ENCODE measurements around the gene MRTFA. TPM values are rescaled to one million over a fixed set of nuclear protein-coding genes. Genes with fewer than 3 reads are reported as not detected.
"Not testable (repeated sequence)": the region's sequence is repeated elsewhere in the genome, so short reads cannot be mapped to it uniquely, and the experiment has no call there.

The MRTFA gene
- 12.8 TPM for total RNA-seq

DNA sequence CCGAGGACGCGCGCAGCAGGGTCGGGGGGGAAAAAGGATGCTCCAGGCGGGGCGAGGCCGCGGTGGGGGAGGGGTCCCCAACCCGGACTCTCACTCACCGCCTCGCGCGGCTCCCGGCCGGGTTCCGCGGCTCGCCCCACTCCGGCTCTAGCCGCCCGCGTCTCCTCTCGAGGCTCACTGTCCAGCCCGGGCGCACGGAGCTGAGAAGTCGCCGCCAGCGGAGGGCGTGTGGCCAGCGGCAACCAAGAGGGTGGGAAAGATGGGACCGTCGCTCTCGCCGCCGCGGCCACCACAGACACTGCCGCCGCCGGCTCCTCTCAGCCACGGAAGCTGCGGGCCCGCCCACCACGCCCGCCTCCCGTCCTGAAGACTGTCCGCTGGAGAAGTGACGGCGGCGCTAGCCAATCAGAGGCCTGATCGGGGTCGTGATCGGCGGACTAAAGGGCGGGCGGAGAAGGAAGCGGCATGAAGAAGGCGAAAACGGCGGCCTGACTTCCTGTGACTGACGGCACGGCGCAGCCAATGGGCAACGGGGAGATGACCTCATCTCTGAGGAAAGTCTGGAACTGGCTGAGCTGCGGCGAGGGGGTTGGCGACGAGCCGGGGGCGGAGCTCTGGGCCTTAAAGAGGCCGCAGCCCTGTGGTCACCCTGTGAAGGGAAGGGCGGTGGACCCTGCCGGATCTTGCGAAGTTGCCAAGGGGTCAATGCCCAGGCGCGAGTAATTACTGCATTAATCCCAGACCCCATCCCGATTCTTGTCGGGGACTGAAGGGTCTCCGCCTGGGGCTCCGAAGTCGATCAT is at the start of gene MRTFA:
TSS of gene MRTFA (minus strand) at position 340 of the 803 bp plus-strand sequence.
- DNase-seq (ENCODE audit: low spot score), result peak; percentile 100
- ATAC-seq, result peak; percentile 95

DNA sequence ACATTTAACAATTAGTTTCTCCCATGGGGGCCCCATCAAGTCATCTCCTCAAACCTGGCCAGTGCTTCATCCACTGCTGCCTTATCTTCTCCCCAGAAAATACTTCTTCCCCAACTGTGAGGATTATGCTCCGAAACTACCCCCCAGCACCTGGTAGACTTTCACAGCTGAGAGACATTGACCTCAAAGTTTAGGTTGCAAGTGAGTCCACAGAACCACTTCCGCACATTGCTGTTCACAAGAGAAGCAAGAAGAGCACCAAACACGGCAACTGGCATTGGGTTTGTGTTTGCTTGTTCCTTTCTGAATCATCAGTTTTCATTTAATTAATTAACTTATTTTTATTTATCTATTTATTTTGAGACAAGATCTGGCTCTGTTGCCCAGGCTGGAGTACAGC is 48.9 kb upstream of the MRTFA start:
- no peak for DNase-seq (ENCODE audit: low spot score)
- no peak for ATAC-seq

DNA sequence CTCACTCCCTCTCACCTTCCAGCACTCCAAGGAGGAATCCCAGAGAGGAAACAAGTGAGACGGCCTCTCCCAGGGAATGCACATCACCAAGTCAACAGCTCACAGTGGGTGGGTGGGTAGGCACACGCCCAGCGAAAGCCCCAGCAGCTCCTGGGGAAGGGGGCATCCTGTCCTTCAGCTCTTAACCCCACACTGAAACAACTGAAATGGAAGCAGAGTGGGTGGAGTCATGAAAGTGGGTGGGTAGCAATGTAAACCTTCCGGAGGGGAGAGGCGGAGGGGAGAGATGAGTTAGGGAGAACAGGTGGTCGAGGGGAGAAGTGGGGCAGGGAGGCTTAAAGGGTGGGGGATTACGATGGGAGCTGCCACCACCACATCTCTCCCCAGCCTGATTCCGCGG is 48.2 kb upstream of the MRTFA start:
- ATAC-seq (no peak), DNase-seq (ENCODE audit: low spot score) (no peak)

DNA sequence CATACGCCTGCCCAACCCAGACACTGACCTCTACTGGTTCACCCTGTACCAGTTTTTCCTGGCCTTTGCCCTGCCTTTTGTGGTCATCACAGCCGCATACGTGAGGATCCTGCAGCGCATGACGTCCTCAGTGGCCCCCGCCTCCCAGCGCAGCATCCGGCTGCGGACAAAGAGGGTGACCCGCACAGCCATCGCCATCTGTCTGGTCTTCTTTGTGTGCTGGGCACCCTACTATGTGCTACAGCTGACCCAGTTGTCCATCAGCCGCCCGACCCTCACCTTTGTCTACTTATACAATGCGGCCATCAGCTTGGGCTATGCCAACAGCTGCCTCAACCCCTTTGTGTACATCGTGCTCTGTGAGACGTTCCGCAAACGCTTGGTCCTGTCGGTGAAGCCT is 44.9 kb upstream of the MRTFA start:
- ATAC-seq (no peak), DNase-seq (ENCODE audit: low spot score) (no peak)

DNA sequence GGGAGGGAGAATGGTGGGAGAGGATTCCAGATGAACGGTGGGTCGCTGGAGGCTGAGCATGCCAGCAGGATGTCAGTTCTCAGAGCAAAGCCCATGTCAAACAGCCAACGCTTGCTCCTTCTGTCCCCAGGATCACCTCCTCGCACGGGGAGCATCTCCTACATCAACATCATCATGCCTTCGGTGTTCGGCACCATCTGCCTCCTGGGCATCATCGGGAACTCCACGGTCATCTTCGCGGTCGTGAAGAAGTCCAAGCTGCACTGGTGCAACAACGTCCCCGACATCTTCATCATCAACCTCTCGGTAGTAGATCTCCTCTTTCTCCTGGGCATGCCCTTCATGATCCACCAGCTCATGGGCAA is 44.3 kb upstream of the MRTFA start:
- DNase-seq (ENCODE audit: low spot score) (no peak), ATAC-seq (no peak)

DNA sequence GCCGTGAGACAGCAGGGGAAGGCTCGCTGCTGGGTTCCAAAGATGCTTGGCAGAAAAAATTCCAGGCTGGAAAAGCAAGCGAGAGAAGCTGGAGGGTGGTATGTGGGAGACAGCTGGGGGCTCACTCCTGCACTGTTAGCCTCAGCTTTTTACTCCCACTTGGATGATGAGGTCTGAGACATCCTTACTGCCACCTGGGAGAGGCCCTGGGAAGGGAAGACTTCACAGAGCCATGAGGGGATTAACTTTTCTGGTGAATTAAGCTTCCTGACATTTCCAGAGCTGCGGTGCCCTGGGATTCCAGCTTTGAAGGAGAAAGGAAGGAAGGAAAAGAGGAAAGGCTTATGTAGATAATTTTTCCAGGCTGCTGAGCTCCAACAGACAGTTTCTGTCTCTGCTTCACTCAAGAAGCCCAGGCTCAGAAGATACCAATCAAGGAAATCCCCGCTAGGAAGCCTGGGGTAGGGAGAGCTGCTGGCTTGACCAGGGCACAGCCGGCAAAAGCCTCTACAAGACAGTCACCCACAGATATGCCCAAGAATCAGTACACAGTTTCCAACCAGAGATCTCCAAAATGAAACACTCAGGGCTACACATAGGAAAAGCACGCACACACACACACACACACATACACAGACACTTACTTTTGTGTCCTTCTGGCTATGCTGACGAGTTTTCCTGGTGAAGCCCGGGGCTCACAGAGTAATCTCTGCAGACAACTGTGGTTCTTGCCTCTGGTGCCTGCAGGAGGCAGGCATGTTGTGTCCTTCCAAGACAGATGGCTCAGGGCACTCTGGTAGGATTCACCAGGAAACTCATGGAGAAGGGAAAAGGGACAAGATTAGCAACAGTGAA is 43.7 kb upstream of the MRTFA start:
- no peak for DNase-seq (ENCODE audit: low spot score)
- ATAC-seq, result no peak

DNA sequence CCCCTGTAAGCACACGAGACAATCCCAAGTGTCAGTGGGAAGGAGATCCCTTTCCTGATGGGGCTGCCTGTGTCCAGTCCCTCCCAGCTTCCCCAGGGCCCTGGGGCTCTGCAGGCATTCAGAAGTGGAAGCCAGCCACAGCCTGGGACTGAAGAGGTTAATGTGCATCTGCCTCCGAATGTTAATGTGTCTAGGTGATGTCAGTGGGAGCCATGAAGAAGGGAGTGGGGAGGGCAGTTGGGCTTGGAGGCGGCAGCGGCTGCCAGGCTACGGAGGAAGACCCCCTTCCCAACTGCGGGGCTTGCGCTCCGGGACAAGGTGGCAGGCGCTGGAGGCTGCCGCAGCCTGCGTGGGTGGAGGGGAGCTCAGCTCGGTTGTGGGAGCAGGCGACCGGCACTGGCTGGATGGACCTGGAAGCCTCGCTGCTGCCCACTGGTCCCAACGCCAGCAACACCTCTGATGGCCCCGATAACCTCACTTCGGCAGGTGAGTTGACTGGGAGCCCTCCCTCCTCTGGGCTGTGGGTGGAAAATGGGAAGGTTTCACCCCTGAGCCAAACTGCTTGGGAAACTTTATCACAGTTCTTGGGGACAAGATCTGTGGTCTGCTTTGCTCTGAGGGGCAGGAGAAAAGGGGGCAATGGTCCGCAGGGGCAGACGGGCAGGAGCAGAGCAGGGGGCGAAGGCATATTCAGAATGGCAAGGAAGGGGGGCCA is 42.9 kb upstream of the MRTFA start, which contains the start of gene MCHR1:
TSS of gene MCHR1 (plus strand) at position 236 of the 715 bp plus-strand sequence. CDS start at position 405, 169 bp downstream.
- DNase-seq (ENCODE audit: low spot score), result peak; percentile 92
- ATAC-seq, result peak; percentile 73

DNA sequence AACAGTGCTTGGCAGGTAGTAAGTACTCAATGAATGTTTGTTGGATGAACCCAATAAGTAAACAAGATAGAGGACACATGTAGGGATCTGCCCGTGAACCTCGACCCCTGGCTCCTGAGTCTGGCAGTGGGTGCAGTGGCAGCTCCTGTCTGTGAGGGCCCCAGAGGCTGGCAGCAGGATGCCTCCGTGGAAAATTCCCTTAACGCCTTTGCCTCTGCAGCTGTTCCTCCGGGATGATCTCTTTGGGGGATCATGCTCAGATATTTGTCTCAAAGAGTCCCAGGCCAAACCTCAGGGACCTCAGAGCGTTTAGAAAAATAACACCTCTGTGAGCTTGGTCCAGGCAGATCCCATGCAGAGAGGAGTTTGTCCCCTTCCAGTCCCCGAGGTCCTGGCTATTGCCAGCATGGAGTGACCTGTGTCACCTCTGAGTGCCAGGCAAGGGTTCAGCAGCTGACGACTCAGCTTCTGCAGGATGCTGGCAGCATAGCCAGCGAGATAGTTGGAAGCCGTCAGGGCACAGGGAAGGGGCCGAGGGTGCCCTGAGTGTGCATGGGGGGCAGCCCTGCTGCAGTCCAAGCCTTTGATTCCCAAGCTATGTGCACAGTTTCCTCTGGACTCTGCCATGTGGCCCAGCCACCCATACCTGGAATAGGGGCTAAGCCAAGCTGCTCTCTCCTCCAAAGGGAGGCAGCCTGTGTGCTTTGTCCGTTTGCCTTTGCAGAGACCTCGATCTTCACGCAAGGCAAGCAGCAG is 42.2 kb upstream of the MRTFA start:
- peak; percentile 76 for ATAC-seq
- peak; percentile 93 for DNase-seq (ENCODE audit: low spot score)

DNA sequence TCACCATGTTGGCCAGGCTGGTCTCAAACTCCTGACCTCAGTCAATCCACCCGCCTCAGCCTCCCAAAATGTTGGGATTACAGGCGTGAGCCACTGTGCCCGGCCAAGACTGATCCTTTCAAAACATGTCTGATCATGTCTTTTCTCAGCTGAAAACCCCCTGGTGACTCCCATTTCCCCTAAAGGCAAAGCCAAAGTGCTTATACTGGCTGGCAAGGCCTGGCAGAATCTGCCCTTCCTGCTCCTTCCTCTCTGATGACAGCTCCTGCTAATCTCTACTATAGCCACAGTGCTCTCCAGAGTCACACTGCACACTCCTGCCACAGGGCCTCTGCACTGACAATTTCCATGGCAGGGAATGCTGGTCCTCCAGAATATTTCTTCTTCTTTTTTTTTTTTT is 40.1 kb upstream of the MRTFA start:
- ATAC-seq (no peak), DNase-seq (ENCODE audit: low spot score) (no peak)

DNA sequence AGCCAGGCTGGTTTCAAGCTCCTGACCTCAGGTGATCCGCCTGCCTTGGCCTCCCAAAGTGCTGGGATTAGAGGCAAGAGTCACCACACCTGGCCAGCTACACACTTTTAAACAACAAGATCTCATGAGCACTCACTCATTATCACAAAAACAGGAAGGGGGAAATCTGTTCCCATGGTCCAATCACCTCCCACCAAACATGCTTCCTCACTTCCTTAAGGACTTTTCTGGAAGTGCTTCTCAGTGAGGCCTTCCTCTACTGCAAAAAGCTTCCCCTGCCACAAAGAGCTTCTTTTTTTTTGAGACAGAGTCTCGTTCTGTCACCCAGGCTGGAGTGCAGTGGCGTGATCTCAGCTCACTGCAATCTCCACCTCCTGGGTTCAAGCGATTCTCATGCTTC is 39.6 kb upstream of the MRTFA start:
- DNase-seq (ENCODE audit: low spot score); ATAC-seq: not testable (repeated sequence)

DNA sequence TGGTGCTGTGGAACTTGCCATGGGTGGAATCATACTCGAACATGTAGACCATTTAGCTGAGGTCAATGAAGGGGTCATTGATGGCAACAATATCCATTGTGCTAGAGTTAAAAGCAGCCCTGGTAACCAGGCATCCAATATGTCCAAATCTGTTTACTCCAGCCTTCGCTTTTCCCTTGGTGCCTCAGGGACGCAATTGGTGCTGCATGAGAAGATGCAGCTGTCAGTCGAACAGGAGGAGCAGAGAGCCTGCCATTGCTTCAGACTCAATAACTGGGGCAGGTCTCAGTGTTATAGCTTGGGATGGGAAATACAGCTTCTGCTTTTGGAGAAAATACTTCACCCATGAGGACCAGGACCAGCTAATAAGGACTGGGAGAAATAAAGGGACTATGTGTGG is 37.8 kb upstream of the MRTFA start:
- DNase-seq (ENCODE audit: low spot score) (no peak), ATAC-seq (no peak)

DNA sequence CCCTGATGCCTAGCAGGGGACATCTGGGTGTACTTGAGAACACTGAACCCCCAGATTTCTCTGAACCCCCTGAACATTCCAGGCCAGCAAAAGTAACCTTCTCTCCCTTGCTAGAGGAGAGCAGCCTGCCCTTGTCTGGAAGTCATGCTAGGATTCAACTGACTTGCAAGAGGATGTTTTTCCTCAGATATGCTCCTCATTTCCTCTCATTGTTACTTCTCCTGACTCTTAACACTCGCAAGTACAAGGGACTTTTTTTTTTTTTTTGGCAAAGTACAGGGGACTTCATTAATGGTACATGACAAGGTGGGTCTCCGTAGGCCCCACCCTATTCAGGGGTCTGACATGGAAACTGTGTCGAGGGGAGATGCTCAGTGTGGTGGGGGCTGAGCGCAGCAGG is 36.5 kb upstream of the MRTFA start:
- ATAC-seq, result no peak

DNA sequence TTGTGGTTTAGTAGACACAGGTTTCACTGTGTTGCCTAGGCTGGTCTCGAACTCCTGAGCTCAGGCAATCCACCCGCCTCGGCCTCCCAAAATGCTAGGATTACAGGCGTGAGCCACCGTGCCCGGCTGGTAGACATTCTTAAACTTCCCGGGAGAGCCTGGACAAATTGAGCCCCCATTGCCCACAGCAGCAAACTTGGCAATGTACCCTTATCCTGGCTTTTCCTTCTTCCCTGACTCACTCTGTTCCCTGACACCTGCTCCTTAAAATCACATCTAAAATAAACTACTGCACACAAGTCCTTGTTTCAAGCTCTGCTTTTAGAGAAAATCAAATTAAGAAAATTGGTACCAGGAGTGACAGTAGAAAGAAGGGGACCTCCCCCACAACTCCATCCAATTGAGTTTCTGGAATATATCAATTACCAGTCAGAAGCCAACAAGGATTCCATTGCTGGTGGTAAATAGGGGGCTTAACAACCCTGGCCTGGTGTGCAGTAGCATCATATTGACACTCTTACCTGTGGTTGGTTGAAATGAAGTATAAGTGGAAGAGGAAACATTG is 35.4 kb upstream of the MRTFA start:
- DNase-seq (ENCODE audit: low spot score) (no peak), ATAC-seq (no peak)

More for the DNA sequence above, 36.5 kb upstream of the MRTFA start:
- DNase-seq (ENCODE audit: low spot score), result no peak

DNA sequence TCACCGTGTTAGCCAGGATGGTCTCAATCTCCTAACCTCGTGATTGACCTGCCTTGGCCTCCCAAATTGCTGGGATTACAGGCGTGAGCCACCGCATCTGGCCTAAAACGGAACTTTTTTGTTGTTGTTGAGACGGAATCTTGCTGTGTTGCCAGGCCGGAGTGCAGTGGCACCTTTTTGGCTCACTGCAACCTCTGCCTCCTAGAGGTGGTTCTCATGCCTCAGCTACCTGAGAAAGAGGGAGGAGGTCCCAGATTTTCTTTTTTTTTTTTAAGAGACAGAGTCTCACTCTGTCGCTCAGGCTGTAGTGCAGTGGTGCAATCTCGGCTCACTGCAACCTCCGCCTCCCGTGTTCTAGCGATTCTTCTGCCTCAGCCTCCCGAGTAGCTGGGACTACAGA is 34.9 kb upstream of the MRTFA start:
- DNase-seq (ENCODE audit: low spot score), result no peak

DNA sequence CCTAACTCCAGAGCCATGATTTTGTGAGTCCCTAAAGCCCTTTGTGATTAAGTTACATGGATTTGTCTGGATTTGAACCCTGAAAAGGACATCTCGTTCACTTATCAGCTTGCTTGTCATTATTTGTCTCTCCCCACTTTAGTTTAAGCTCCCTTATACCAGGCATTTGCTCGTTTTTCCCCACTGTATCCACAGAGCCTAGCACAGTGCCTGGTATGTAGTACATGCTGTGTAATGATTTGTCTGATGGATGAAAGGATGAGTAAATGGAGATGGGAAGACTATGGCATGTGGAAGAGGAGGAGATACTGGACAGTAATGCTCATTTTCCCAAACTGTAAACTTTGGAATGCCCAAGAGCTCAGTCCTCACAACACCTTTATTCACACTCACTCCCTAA is 33.5 kb upstream of the MRTFA start:
- DNase-seq (ENCODE audit: low spot score) (no peak), ATAC-seq (no peak)

More for the DNA sequence above, 34.9 kb upstream of the MRTFA start:
- no peak for ATAC-seq

DNA sequence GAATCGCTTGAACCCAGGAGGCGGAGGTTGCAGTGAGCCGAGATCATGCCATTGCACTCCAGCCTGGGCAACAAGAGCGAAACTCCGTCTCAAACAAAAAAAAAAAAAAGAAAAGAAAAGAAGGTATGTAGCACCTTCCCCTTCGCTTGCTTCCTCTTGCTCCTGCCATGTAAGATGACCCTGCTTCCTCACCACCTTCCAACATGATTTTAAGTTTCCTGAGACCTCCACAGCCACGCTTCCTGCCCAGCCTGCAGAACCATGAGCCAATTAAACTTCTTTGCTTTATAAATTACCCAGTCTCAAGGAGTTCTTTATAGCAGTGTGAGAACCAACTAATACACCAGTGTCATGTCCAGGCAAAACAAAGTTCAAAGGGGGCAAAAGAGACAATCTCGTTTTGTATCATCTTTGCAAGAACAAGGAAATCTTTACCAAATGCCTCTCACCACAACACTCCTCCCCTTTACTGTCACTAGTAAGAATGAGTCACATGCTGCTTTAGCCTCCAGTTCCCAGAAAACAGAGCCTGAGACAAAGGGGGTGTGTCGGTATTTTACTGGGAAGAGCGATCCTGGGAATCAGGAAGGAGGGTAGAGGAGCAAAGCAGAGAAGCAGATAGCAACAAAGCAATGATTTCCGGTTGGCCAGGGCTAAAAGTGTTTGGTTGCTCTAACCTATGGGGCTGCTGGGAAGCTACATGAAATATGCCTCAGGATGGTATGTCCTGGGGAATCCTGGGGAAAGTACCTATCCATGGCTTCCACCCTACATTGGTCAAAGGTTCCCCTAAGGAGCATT is 32.3 kb upstream of the MRTFA start:
- ATAC-seq, result peak; percentile 49
- DNase-seq (ENCODE audit: low spot score), result no peak

DNA sequence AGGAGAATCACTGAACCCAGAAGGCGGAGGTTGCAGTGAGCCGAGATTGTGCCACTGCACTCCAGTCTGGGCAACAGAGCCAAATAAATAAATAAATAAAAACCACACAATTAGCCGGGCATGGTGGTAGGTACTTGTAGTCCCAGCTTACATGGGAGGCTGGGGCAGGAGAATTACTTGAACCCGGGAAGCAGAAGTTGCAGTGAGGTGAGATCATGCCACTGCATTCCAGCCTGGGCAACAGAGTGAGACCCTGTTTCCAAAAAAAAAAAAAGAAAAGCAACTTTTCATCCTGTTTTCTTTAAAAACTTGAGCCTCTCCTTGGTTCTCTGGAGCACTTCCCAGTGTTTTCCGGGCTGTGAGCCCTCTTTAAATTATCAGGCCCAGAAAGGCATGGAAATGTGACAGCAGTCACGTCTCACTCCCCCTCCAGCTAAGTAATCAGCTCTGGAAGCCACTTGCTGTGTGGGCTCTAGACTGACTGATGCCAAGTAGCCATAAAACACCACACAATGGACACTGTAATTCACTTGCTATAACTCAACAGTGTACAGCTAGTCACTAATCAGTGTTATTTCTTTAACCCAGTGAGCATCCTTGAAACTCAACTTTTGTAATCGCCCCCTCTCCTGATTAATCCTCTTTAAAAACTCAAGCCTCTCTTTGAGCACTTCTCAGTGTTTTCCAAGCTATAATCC is 29.8 kb upstream of the MRTFA start:
- ATAC-seq, result peak; percentile 55
- DNase-seq (ENCODE audit: low spot score), result no peak

DNA sequence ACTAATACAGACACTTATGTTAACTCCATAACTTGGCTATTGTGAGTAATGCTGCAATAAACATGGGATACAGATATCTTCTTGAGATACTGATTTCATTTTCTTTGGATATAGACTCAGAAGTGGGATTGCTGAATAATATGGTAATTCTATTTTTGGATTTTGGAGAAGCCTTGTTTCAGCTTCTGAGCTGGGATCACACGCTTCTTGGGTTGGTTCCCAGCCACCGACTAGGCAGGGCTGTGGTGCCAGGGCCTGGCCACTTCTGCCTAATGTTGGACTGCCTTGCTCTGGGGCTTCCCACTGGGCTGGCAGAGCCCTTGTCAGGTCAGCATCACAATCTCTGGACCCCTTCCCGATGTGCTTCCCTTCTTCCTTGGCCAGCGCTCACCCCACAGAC is 28.8 kb upstream of the MRTFA start:
- DNase-seq (ENCODE audit: low spot score), result no peak
- ATAC-seq, result peak; percentile 65

DNA sequence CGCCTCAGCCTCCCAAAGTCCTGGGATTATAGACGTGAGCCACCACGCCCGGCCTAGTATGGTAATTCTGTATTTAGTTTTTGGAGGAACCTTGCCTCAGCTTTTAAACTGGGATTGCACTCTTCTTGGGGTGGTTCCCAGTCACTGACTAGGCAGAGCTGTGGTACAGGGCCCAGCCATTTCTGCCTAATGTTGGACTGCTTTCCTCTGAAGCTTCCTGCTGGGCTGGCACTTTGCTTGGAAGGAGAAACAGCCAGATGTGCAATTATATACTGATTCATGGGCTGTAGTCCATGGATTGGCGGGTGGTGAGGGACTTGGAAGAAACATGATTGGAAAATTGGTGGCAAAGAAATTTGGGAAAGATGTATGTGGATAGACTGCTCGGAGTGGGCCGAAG is 25.2 kb upstream of the MRTFA start:
- ATAC-seq (no peak), DNase-seq (ENCODE audit: low spot score) (no peak)

Data from left lobe of liver (tissue), 2 donors.